B cell (primary cell): ENCODE measurements around the gene SELENOI. TPM values are rescaled to one million over a fixed set of nuclear protein-coding genes. Genes with fewer than 3 reads are reported as not detected.

Experiments used
- ATAC-seq: fragments of 200-7000 bp; cut with Tn5 transposase; one replicate; pipeline ENCODE4 v1.10.0; 2021; ENCODE audit warnings: low read depth, mild to moderate bottlenecking, moderate number of reproducible peaks, moderate library complexity
- CTCF ChIA-PET: fragments of 350-600 bp; sonication (Branson Sonifier 250); formaldehyde crosslinking; loops from one replicate; lab custom pipeline; 2021; ENCODE audit warnings: antibody characterized with exemption, inconsistent platforms; lab: Charles Lee
- POLR2A ChIA-PET: fragments of 350-600 bp; sonication (Branson Sonifier 250); formaldehyde crosslinking; loops from one replicate; lab custom pipeline; 2021; ENCODE audit warnings: antibody characterized with exemption; lab: Charles Lee
- DNase-seq: peaks from one replicate; pipeline ENCODE4 v3.0.0; 2013
- H2AFZ ChIP-seq: 2 replicates; pipeline ENCODE4 v1.6.1; 2012; ENCODE audit warnings: mild to moderate bottlenecking, low read depth, low read length; ENCODE audit not compliant: insufficient read depth, poor library complexity, severe bottlenecking
- H3K27ac ChIP-seq, 2 donors: 1 replicate in 1 of 2; 2 replicates in 1 of 2; pipeline ENCODE4 v1.5.1; 2012 to 2013; ENCODE audit warnings: low read length in 2 of 2, mild to moderate bottlenecking in 2 of 2, moderate library complexity in 1 of 2
- H3K27me3 ChIP-seq, 4 experiments: fragments of 200-600 bp in 1 of 4; sonication (generic) in 1 of 4; replicated peaks in 1 of 4; 1 replicate in 2 of 4; 2 replicates in 2 of 4; pipeline versions ENCODE4 v1.6.1 to v1.7.0; 2013 to 2016; ENCODE audit warnings: low read length in 3 of 4, mild to moderate bottlenecking in 2 of 4, mixed read lengths in 1 of 4, moderate library complexity in 1 of 4; ENCODE audit not compliant: insufficient read depth in 4 of 4, control insufficient read depth in 3 of 4; ENCODE audit errors: control extremely low read depth in 1 of 4
- H3K36me3 ChIP-seq, 2 experiments: replicated peaks in 1 of 2; 1 replicate in 1 of 2; 2 replicates in 1 of 2; pipeline versions ENCODE4 v1.6.1 to v1.7.1; 2013; ENCODE audit warnings: low read length in 1 of 2; ENCODE audit not compliant: insufficient read depth in 2 of 2, control insufficient read depth in 1 of 2; ENCODE audit errors: control extremely low read depth in 1 of 2, extremely low read depth in 1 of 2
- H3K4me1 ChIP-seq, 2 donors: fragments of 200-600 bp in 1 of 2; sonication (generic) in 1 of 2; 1 replicate in 1 of 2; 2 replicates in 1 of 2; pipeline versions ENCODE4 v1.5.1 to v1.6.1; 2013 to 2017; ENCODE audit warnings: low read length in 2 of 2; ENCODE audit not compliant: control insufficient read depth in 2 of 2, insufficient read depth in 2 of 2
- H3K4me2 ChIP-seq: replicated peaks from 2 replicates; pipeline ENCODE3; 2012; ENCODE audit warnings: mild to moderate bottlenecking, low read depth, low read length; ENCODE audit not compliant: poor library complexity, severe bottlenecking
- H3K4me3 ChIP-seq, 5 experiments: fragments of 200-600 bp in 1 of 5; sonication (generic) in 1 of 5; 1 replicate in 3 of 5; 2 replicates in 2 of 5; pipeline versions ENCODE4 v1.5.1 to v1.7.0; 2011 to 2016; ENCODE audit warnings: low read length in 4 of 5, mild to moderate bottlenecking in 4 of 5, low read depth in 2 of 5, control low read depth in 1 of 5, moderate library complexity in 1 of 5; ENCODE audit not compliant: insufficient read depth in 1 of 5; ENCODE audit errors: control extremely low read depth in 1 of 5, extremely low read depth in 1 of 5
- H3K79me2 ChIP-seq: fragments of 200-600 bp; sonication (generic); one replicate; pipeline ENCODE4 v1.6.0; 2016; ENCODE audit warnings: low read length; ENCODE audit not compliant: control insufficient read depth, insufficient read depth
- H3K9ac ChIP-seq: fragments of 200-600 bp; sonication (generic); 2 replicates; pipeline ENCODE4 v1.6.1; 2017; ENCODE audit warnings: mild to moderate bottlenecking, low read length, moderate library complexity
- H3K9me3 ChIP-seq, 3 donors: one replicate each; pipeline versions ENCODE4 v1.6.1 to v1.7.1; 2013; ENCODE audit warnings: low read length in 2 of 3; ENCODE audit not compliant: control insufficient read depth in 2 of 3, insufficient read depth in 1 of 3; ENCODE audit errors: control extremely low read depth in 1 of 3
- H4K20me1 ChIP-seq: 2 replicates; pipeline ENCODE4 v1.6.0; 2012; ENCODE audit warnings: mild to moderate bottlenecking, low read length; ENCODE audit not compliant: insufficient read depth, control insufficient read depth, poor library complexity, severe bottlenecking
- H3K27ac Mint-ChIP-seq: one replicate; pipeline ENCODE4 v1.8.0; 2021; ENCODE audit warnings: mixed read lengths
- H3K27me3 Mint-ChIP-seq: one replicate; pipeline ENCODE4 v1.8.0; 2021; ENCODE audit warnings: mixed read lengths
- H3K4me1 Mint-ChIP-seq: one replicate; pipeline ENCODE4 v1.8.0; 2021; ENCODE audit warnings: mixed read lengths
- H3K4me3 Mint-ChIP-seq: one replicate; pipeline ENCODE4 v1.8.0; 2021; ENCODE audit warnings: mixed read lengths
- H3K9me3 Mint-ChIP-seq: one replicate; pipeline ENCODE4 v1.8.0; 2022; ENCODE audit warnings: mixed read lengths; ENCODE audit not compliant: insufficient read depth
- EZH2 ChIP-seq: IDR thresholded peaks from 2 replicates; pipeline ENCODE4 v1.6.1; 2012; ENCODE audit warnings: borderline replicate concordance, low read depth, mild to moderate bottlenecking, moderate library complexity, low read length; ENCODE audit not compliant: insufficient read depth, poor library complexity, severe bottlenecking
- WGBS: methylation state at CpG from one replicate; pipeline ENCODE4 v1.1.5; 2013; ENCODE audit warnings: missing lambda C conversion rate; ENCODE audit not compliant: insufficient coverage; 5-methylcytosine and 5-hydroxymethylcytosine counted together
- intact Hi-C: fragments of 100-400 bp; cut with micrococcal nuclease; formaldehyde crosslinking; loops from one replicate; pipeline ENCODE4 v1.10.0; 2022
- polyA plus RNA-seq: library from polyadenylated mRNA; depleted of rRNA; stranded (reverse); fragments of >200 nt; gene quantifications from 2 replicates; pipeline ENCODE4 v1.2.3, GENCODE V29; 2012
- total RNA-seq, 2 donors: library from RNA; stranded (reverse); fragments of 120-200 nt in 1 of 2; gene quantifications; 1 replicate in 1 of 2; 2 replicates in 1 of 2; pipeline versions ENCODE4 v1.2.3 to v1.2.4, GENCODE V29; 2013 to 2022
- TF ChIP-seq, protein P1 (sequence below): fragments of 200-600 bp; IDR thresholded peaks from one replicate; pipeline ENCODE4 v1.8.0; 2022; ENCODE audit warnings: antibody characterized with exemption, mild to moderate bottlenecking

SELENOI gene
- total and polyA plus RNA-seq, 2 donors (not counting 1 experiment from before 2014, with no cell fraction given), result 3.4 to 20.1 TPM

DNA sequence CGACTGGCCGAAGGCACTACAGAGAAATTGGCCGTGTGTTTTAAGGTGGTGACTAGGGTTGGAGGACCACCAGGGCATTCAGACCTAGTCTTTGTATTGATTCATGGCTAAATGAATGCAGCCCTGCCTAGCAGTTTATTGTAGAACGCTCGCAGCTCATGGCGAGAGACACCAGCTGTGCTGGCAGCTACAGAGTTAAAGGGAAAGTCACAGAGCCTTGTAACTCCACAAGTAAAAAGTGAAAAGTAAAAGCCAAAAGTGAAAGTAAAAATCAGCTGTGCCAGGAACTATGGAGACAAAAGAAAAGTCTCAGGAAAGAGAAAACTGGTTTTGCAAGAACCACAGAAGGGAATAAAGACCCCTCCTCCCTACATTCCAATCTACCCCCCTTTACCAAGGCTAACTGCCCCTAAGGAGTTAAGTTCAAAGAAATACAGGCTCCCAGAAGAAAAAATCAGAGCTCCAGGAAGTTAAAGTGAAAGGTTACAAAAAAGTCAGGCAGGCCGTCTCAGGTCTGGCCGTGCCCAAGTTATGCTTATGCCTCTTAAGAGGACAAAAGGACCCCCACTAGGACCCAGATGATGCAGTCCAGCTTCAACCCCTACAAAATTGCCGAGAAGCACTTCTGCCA lies 46.4 kb upstream of the SELENOI start:
- Mint-ChIP-seq H3K27me3 (no peaks in the 10 kb centered on the region), H3K4me1 (no peaks in the 10 kb centered on the region), H3K9me3 (no peaks in the 10 kb centered on the region), H3K27ac (no peak overlapping the region), H3K4me3 (no peak overlapping the region)
- peak overlapping the region; percentile 68 to 91 for H3K27ac ChIP-seq
- ATAC-seq (peak; percentile 42), DNase-seq (peak; percentile 59)
- H3K9ac ChIP-seq, result peak overlapping the region; percentile 92
- peaks cover 7% of the 10 kb centered on the region for H3K79me2 ChIP-seq
- H3K4me2 ChIP-seq, result peak overlapping the region; percentile 87
- CTCF ChIA-PET, result interaction anchor here (0.6 to 1.4 kb wide), 6 partner anchors 13 to 308 kb away, joined by 3 to 5 read pairs (median 3); partner anchors contain the start of gene SELENOI
- H4K20me1 ChIP-seq, result no peaks in the 10 kb centered on the region
- H3K4me1 ChIP-seq, result peaks cover 15 to 20% of the 10 kb centered on the region in 2 donors
- H2AFZ ChIP-seq, result peak overlapping the region; percentile 100
- WGBS, result 2% methylated on average over 8 of the region's 9 CpGs
- intact Hi-C loops, result loop anchor here (1.0 to 2.0 kb wide), 2 partner anchors 47 to 55 kb away; partner anchors contain the start of genes ADGRF3, HADHA, HADHB and SELENOI
- H3K9me3 ChIP-seq, result no peaks in the 10 kb centered on the region
- peaks cover 0 to 6% of the 10 kb centered on the region in 2 experiments for H3K36me3 ChIP-seq
- H3K27me3 ChIP-seq, result no peaks in the 10 kb centered on the region
- POLR2A ChIA-PET, result interaction anchor here (0.8 to 1.4 kb wide), 3 partner anchors 46 to 626 kb away, joined by 3 to 7 read pairs (median 6); partner anchors contain the start of genes HADHA, HADHB and SELENOI
- no peak for TF ChIP-seq EZH2
- TF ChIP-seq, protein P1, sequence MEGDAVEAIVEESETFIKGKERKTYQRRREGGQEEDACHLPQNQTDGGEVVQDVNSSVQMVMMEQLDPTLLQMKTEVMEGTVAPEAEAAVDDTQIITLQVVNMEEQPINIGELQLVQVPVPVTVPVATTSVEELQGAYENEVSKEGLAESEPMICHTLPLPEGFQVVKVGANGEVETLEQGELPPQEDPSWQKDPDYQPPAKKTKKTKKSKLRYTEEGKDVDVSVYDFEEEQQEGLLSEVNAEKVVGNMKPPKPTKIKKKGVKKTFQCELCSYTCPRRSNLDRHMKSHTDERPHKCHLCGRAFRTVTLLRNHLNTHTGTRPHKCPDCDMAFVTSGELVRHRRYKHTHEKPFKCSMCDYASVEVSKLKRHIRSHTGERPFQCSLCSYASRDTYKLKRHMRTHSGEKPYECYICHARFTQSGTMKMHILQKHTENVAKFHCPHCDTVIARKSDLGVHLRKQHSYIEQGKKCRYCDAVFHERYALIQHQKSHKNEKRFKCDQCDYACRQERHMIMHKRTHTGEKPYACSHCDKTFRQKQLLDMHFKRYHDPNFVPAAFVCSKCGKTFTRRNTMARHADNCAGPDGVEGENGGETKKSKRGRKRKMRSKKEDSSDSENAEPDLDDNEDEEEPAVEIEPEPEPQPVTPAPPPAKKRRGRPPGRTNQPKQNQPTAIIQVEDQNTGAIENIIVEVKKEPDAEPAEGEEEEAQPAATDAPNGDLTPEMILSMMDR, result no peak
- H3K4me3 ChIP-seq, result peak overlapping the region; percentile 84 to 97 (median 92)
